ENCODE measurements around the gene BMPER.

GRCh38 chr7:33970536-33970935, 65.2 kb downstream of the BMPER start:
- TF ChIP-seq PATZ1 (tag by site-specific recombination; IDR thresholded peaks at IDR 0.05) (no peak), KLF17 (tag by site-specific recombination; IDR thresholded peaks at IDR 0.05) (no peak), ZNF211 (tag by site-specific recombination; IDR thresholded peaks at IDR 0.05; ENCODE audit: low read depth) (no peak), ZNF23 (tag by site-specific recombination; IDR thresholded peaks at IDR 0.05; ENCODE audit: borderline replicate concordance) (no peak), HIC1 (tag by site-specific recombination; IDR thresholded peaks at IDR 0.05) (no peak), ZNF26 (tag by site-specific recombination; IDR thresholded peaks at IDR 0.05) (no peak), ZNF704 (tag by site-specific recombination; IDR thresholded peaks at IDR 0.05) (no peak), CTCF (tag by site-specific recombination; IDR thresholded peaks at IDR 0.05) (no peak), MYNN (tag by site-specific recombination; IDR thresholded peaks at IDR 0.05; ENCODE audit: borderline replicate concordance) (no peak), TCF7L2 (IDR thresholded peaks at IDR 0.05; ENCODE audit: borderline replicate concordance, low read depth, low read length) (no peak), MEIS1 (CRISPR knock-in tag; IDR thresholded peaks at IDR 0.05; ENCODE audit: borderline replicate concordance) (no peak), KLF16 (tag by site-specific recombination; IDR thresholded peaks at IDR 0.05) (no peak), ZNF157 (tag by site-specific recombination; IDR thresholded peaks at IDR 0.05) (no peak)
